T-cell (primary cell): Measurements from ENCODE around the gene GNB4. TPM values are rescaled to one million over a fixed set of nuclear protein-coding genes. Genes with fewer than 3 reads are reported as not detected.

Source experiments
- ATAC-seq, 4 experiments: fragments of 200-7000 bp in 3 of 4; fragments of 150-1000 bp in 1 of 4; cut with Tn5 transposase; replicated peaks in 1 of 4; 1 replicate in 3 of 4; 2 replicates in 1 of 4; pipeline ENCODE4 v1.10.0; 2021; ENCODE audit warnings: moderate library complexity in 3 of 4, mild to moderate bottlenecking in 2 of 4, moderate number of reproducible peaks in 1 of 4
- CTCF ChIA-PET, 2 donors: fragments of 300-600 bp; sonication (Branson Sonifier 250); formaldehyde crosslinking; loops; one replicate each; lab custom pipeline; 2022; ENCODE audit warnings: antibody characterized with exemption in 2 of 2; lab: Charles Lee
- POLR2A ChIA-PET, 2 donors: fragments of 300-600 bp; sonication (Branson Sonifier 250); formaldehyde crosslinking; loops; one replicate each; lab custom pipeline; 2022; ENCODE audit warnings: antibody characterized with exemption in 2 of 2; lab: Charles Lee
- DNase-seq, 35 experiments: peaks; one replicate each; pipeline versions ENCODE4 v3.0.0 to v3.0.0-alpha.2; 2013 to 2023
- H3K27ac ChIP-seq: one replicate; pipeline ENCODE4 v1.5.1; 2013; ENCODE audit warnings: low read length
- H3K27me3 ChIP-seq, 2 experiments: replicated peaks in 1 of 2; 1 replicate in 1 of 2; 2 replicates in 1 of 2; pipeline versions ENCODE4 v1.6.1 to v1.7.0; 2013; ENCODE audit warnings: low read length in 1 of 2, mixed read lengths in 1 of 2; ENCODE audit not compliant: control insufficient read depth in 2 of 2, insufficient read depth in 2 of 2; ENCODE audit errors: extremely low read depth in 1 of 2
- H3K36me3 ChIP-seq, 2 donors: 1 replicate in 1 of 2; 2 replicates in 1 of 2; pipeline versions ENCODE4 v1.6.1 to v1.7.0; 2013; ENCODE audit warnings: low read length in 1 of 2; ENCODE audit not compliant: control insufficient read depth in 2 of 2, insufficient read depth in 1 of 2; ENCODE audit errors: extremely low read depth in 1 of 2
- H3K4me1 ChIP-seq, 2 experiments: 1 replicate in 1 of 2; 2 replicates in 1 of 2; pipeline versions ENCODE4 v1.6.1 to v1.7.0; 2013; ENCODE audit warnings: low read length in 2 of 2, mixed read lengths in 1 of 2; ENCODE audit not compliant: insufficient read depth in 2 of 2, control insufficient read depth in 1 of 2; ENCODE audit errors: extremely low read depth in 1 of 2
- H3K4me3 ChIP-seq, 2 donors: 1 replicate in 1 of 2; 2 replicates in 1 of 2; pipeline versions ENCODE4 v1.5.1 to v1.7.0; 2013; ENCODE audit warnings: mild to moderate bottlenecking in 2 of 2, low read length in 1 of 2, moderate library complexity in 1 of 2; ENCODE audit not compliant: control insufficient read depth in 1 of 2; ENCODE audit errors: extremely low read depth in 1 of 2
- H3K9me3 ChIP-seq: 2 replicates; pipeline ENCODE4 v1.7.0; 2013
- H3K27ac Mint-ChIP-seq, 2 donors: one replicate each; pipeline ENCODE4 v1.8.0; 2020 to 2021; ENCODE audit warnings: mild to moderate bottlenecking in 2 of 2, mixed read lengths in 2 of 2
- H3K27me3 Mint-ChIP-seq, 2 donors: one replicate each; pipeline ENCODE4 v1.8.0; 2021 to 2022; ENCODE audit warnings: mixed read lengths in 2 of 2
- H3K36me3 Mint-ChIP-seq: one replicate; pipeline ENCODE4 v1.8.0; 2021; ENCODE audit warnings: mixed read lengths
- H3K4me1 Mint-ChIP-seq, 3 donors: one replicate each; pipeline ENCODE4 v1.8.0; 2020 to 2022; ENCODE audit warnings: mixed read lengths in 3 of 3, mild to moderate bottlenecking in 1 of 3
- H3K4me3 Mint-ChIP-seq, 3 donors: one replicate each; pipeline ENCODE4 v1.8.0; 2020 to 2022; ENCODE audit warnings: mild to moderate bottlenecking in 3 of 3, mixed read lengths in 3 of 3, moderate library complexity in 3 of 3
- H3K9me3 Mint-ChIP-seq, 3 donors: one replicate each; pipeline ENCODE4 v1.8.0; 2020 to 2022; ENCODE audit warnings: mixed read lengths in 3 of 3
- WGBS: methylation state at CpG from one replicate; pipeline ENCODE4 v1.1.5; 2013; ENCODE audit warnings: missing lambda C conversion rate; ENCODE audit not compliant: insufficient coverage; 5-methylcytosine and 5-hydroxymethylcytosine counted together
- total RNA-seq, 35 experiments: library from RNA in 6 of 35; stranded (reverse) in 6 of 35; fragments of 120-200 nt in 1 of 35; gene quantifications; one replicate each; pipeline versions ENCODE4 v1.2.1 to v1.2.4 and lab custom pipeline; 2013 to 2026

GNB4 gene
- total RNA-seq, 5 donors from 2014 or later (not counting 1 experiment from before 2014, with no cell fraction given) = 0.26 to 2.7 (median 0.73) TPM

DNA sequence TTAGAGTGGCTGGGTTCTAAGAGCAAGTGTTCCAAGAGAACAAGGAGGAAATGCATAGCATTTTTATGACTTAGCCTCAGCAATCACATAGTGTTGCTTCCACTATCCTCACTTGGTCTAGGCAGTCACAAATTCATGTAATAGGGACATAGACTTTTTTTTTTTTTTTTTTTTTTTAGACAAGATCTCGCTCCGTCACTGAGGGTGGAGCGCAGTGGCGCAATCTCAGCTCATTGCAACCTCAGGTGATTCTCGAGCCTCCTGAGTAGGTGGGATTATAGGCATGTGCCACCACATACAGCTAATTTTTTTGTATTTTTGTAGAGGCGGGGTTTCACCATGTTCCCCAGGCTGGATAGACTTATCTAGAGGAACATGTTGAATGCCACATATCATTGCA lies 4.7 kb upstream of the GNB4 start:
- H3K36me3 ChIP-seq = no peaks in the 10 kb centered on the region
- no CpG with 5 or more reads among the region's 6 CpGs for WGBS
- peaks cover 0 to 11% of the 10 kb centered on the region in 2 experiments for H3K27me3 ChIP-seq
- no peak overlapping the region for H3K4me3 Mint-ChIP-seq
- no peaks in the 10 kb centered on the region for H3K9me3 Mint-ChIP-seq
- CTCF ChIA-PET = no interaction called here
- ATAC-seq (no peak), DNase-seq (no peak)
- no peak overlapping the region for H3K27ac Mint-ChIP-seq
- H3K4me1 ChIP-seq = peaks cover 0 to 4% of the 10 kb centered on the region in 2 experiments
- H3K36me3 Mint-ChIP-seq = no peaks in the 10 kb centered on the region
- peaks cover 7 to 10% (median 9%) of the 10 kb centered on the region in 3 donors for H3K4me1 Mint-ChIP-seq
- no peaks in the 10 kb centered on the region for H3K9me3 ChIP-seq
- POLR2A ChIA-PET = no interaction called here
- no peak overlapping the region for H3K27ac ChIP-seq
- H3K4me3 ChIP-seq = no peak overlapping the region
- peaks cover 29 to 38% of the 10 kb centered on the region in 2 donors for H3K27me3 Mint-ChIP-seq

DNA sequence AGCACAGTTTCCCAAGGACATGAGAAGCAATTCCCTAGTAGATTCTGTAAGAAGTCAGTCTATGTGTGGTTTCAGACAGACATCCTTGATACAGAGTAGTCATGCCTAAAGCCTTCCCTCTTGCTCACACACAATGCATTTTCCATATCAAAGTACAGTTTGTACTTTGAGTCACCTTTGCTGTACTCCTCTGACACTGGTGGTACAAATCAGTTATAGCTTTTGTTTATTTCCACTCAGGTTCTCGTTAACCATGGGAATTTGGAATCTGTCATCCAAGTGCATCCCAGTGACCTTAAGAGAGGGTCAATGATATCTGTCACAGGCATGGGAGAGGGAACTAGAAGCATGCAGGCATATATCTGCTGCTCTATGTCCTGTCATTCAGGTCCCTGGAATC lies 3.6 kb upstream of the GNB4 start:
- Histone ChIP-seq H3K27me3 (peaks cover 0 to 14% of the 10 kb centered on the region in 2 experiments), H3K4me1 (peaks cover 2 to 7% of the 10 kb centered on the region in 2 experiments), H3K27ac (no peak overlapping the region), H3K9me3 (no peaks in the 10 kb centered on the region), H3K4me3 (no peak overlapping the region), H3K36me3 (no peaks in the 10 kb centered on the region)
- ChIA-PET CTCF (interaction anchor here in 1 of 2 donors (0.6 kb wide), 1 partner anchor 1815 kb away, joined by 3 read pairs; no protein-coding TSS in a partner anchor), POLR2A (no interaction called here)
- Mint-ChIP-seq H3K9me3 (no peaks in the 10 kb centered on the region), H3K27me3 (peaks cover 35 to 46% of the 10 kb centered on the region in 2 donors), H3K4me3 (no peak overlapping the region), H3K36me3 (no peaks in the 10 kb centered on the region), H3K27ac (no peak overlapping the region), H3K4me1 (peaks cover 16 to 20% (median 18%) of the 10 kb centered on the region in 3 donors)
- 100% methylated on average over 1 of the region's 1 CpG for WGBS
- no peak for ATAC-seq
- no peak for DNase-seq

DNA sequence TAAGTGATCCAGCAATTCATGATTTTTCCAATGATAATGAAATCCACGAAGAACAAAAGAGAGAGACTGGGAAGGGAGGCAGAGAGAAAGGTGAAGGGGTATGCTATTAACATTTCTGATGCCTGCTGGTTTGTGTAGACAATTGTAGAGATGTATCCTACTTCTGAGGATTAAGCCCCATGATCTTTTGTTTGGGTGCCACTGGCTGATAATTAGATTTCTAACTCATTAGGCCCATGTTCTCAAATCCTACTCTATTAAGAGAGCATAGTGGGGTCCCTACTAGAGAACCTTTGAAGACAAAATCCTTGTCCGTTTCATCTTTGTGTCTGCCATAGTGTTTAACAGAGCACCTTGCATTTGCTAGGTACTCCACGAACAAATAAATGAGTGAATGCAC lies 2.7 kb upstream of the GNB4 start:
- Mint-ChIP-seq H3K27me3 (peaks cover 42 to 51% of the 10 kb centered on the region in 2 donors), H3K4me3 (no peak overlapping the region), H3K36me3 (no peaks in the 10 kb centered on the region), H3K9me3 (no peaks in the 10 kb centered on the region), H3K4me1 (peaks cover 16 to 27% (median 20%) of the 10 kb centered on the region in 3 donors), H3K27ac (no peak overlapping the region)
- POLR2A ChIA-PET = no interaction called here
- Histone ChIP-seq H3K9me3 (no peaks in the 10 kb centered on the region), H3K36me3 (no peaks in the 10 kb centered on the region), H3K4me3 (no peak overlapping the region), H3K4me1 (peaks cover 2 to 7% of the 10 kb centered on the region in 2 experiments), H3K27me3 (peaks cover 0 to 12% of the 10 kb centered on the region in 2 experiments), H3K27ac (no peak overlapping the region)
- DNase-seq (no peak), ATAC-seq (no peak)
- CTCF ChIA-PET = interaction anchor here in 1 of 2 donors (0.7 kb wide), 1 partner anchor 434 kb away, joined by 3 read pairs; no protein-coding TSS in a partner anchor
- 60% methylated on average over 1 of the region's 3 CpGs for WGBS

DNA sequence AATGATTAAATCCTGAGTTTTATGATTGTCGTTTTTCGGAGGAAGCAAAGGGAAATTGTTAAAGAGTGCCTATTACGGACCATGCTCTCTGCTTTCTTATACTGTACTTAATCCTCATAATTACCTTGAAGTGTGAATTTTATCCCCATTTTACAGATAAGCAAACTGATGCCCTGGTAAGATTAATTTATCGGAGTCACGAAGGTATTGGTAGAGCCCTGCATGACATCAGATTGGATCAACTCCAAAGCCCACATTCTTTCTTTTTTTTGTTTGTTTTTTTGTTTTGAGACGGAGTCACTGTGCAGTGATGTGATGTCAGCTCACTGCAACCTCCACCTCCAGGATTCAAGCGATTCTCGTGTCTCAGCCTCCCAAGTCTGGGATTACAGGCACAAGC lies 1.6 kb upstream of the GNB4 start:
- H3K9me3 ChIP-seq = no peaks in the 10 kb centered on the region
- H3K27me3 Mint-ChIP-seq = peaks cover 47 to 56% of the 10 kb centered on the region in 2 donors
- no peak overlapping the region for H3K27ac ChIP-seq
- peaks cover 2 to 7% of the 10 kb centered on the region in 2 experiments for H3K4me1 ChIP-seq
- peaks cover 16 to 27% (median 20%) of the 10 kb centered on the region in 3 donors for H3K4me1 Mint-ChIP-seq
- no peaks in the 10 kb centered on the region for H3K36me3 Mint-ChIP-seq
- no peaks in the 10 kb centered on the region for H3K36me3 ChIP-seq
- H3K4me3 ChIP-seq = no peak overlapping the region
- DNase-seq (no peak), ATAC-seq (no peak)
- ChIA-PET POLR2A (no interaction called here), CTCF (no interaction called here)
- H3K4me3 Mint-ChIP-seq = no peak overlapping the region
- H3K9me3 Mint-ChIP-seq = no peaks in the 10 kb centered on the region
- WGBS = 88% methylated on average over 3 of the region's 8 CpGs
- H3K27ac Mint-ChIP-seq = no peak overlapping the region
- peaks cover 0 to 12% of the 10 kb centered on the region in 2 experiments for H3K27me3 ChIP-seq

DNA sequence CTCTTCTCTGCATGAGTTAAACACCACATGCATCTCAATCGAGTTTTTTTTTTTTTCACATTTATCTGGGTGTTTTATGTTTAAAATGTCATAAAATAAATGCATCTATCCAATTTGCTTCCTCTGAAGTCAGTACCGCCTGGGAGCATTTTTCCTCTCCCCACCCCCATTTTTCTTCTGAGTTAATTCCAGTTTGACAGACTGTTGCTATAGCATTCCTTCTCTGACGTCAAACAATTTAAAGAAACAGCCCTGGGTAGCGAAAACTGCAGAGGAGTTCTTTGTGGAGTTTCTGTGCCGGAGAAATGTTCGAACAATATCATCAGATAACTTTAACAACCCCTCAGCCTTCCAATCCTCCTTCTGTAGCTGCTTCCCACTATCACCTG lies 900 bp upstream of the GNB4 start:
- no peak overlapping the region for H3K4me3 ChIP-seq
- ATAC-seq (no peak), DNase-seq (no peak)
- H3K4me1 Mint-ChIP-seq = peaks cover 16 to 27% (median 20%) of the 10 kb centered on the region in 3 donors
- no peaks in the 10 kb centered on the region for H3K9me3 ChIP-seq
- ChIA-PET POLR2A (no interaction called here), CTCF (no interaction called here)
- no peaks in the 10 kb centered on the region for H3K36me3 ChIP-seq
- H3K4me3 Mint-ChIP-seq = peak overlapping the region; percentile 81 to 86 (median 84)
- 83% methylated on average over 1 of the region's 6 CpGs for whole genome bisulfite sequencing
- H3K27ac ChIP-seq = no peak overlapping the region
- H3K27me3 Mint-ChIP-seq = peaks cover 52 to 63% of the 10 kb centered on the region in 2 donors
- no peak overlapping the region for H3K27ac Mint-ChIP-seq
- H3K36me3 Mint-ChIP-seq = no peaks in the 10 kb centered on the region
- no peaks in the 10 kb centered on the region for H3K9me3 Mint-ChIP-seq
- H3K27me3 ChIP-seq = peaks cover 0 to 14% of the 10 kb centered on the region in 2 experiments
- H3K4me1 ChIP-seq = peaks cover 2 to 7% of the 10 kb centered on the region in 2 experiments

DNA sequence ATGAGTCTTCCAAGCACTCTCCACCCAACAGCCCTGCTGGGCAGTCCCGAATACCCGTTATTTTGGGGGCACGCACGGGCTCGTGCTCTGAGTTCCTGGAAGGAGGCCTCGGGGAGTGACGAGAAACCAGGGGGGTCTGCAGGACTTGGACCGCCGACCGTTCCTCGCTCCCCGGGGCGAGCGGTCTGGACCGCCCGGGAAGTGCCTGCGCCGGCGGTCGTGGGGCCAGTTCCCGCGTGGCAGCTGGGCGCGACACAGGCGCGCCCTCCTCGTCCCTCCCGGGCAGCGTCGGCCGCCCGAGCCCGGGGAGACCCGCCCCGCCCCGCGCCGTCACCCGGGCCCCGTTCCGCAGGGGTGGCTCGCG lies 387 bp downstream of the GNB4 start:
- no peaks in the 10 kb centered on the region for H3K36me3 Mint-ChIP-seq
- DNase-seq = peak in 2 of 35 experiments; percentile 6 to 10
- Histone ChIP-seq H3K4me1 (peaks cover 2 to 7% of the 10 kb centered on the region in 2 experiments), H3K9me3 (no peaks in the 10 kb centered on the region), H3K27ac (no peak overlapping the region), H3K4me3 (peak overlapping the region; percentile 31 to 87), H3K36me3 (no peaks in the 10 kb centered on the region), H3K27me3 (peaks cover 0 to 17% of the 10 kb centered on the region in 2 experiments)
- H3K4me1 Mint-ChIP-seq = peaks cover 16 to 27% (median 20%) of the 10 kb centered on the region in 3 donors
- H3K4me3 Mint-ChIP-seq = peak overlapping the region; percentile 75 to 83 (median 81)
- CTCF ChIA-PET = no interaction called here
- H3K27ac Mint-ChIP-seq = peak overlapping the region in 1 of 2 donors; percentile 66
- peaks cover 54 to 65% of the 10 kb centered on the region in 2 donors for H3K27me3 Mint-ChIP-seq
- POLR2A ChIA-PET = no interaction called here
- peak in 3 of 4 experiments; percentile 43 to 56 (median 54) for ATAC-seq
- no peaks in the 10 kb centered on the region for H3K9me3 Mint-ChIP-seq
- 1% methylated on average over 43 of the region's 43 CpGs for WGBS
